HEK293 (cell line): ENCODE data around the gene CCDC120.

Experiments
- CTCF ChIP-seq: fragments of 450-650 bp; formaldehyde crosslinking; IDR thresholded peaks from 2 replicates; pipeline ENCODE4 v1.5.1; 2016; ENCODE audit warnings: missing biosample characterization, missing genetic modification characterization
- KLF1 ChIP-seq: fragments of 450-650 bp; formaldehyde crosslinking; IDR thresholded peaks from 2 replicates; pipeline ENCODE4 v1.5.1; 2016; ENCODE audit warnings: missing biosample characterization, missing genetic modification characterization
- SETDB1 ChIP-seq: IDR thresholded peaks from one replicate; pipeline ENCODE4 v1.6.1; 2017; ENCODE audit warnings: mild to moderate bottlenecking, low read length, moderate library complexity, mixed read lengths; ENCODE audit not compliant: insufficient read length
- ZBTB1 ChIP-seq: fragments of 450-650 bp; formaldehyde crosslinking; IDR thresholded peaks from 2 replicates; pipeline ENCODE4 v1.5.1; 2016; ENCODE audit warnings: missing biosample characterization, missing genetic modification characterization
- ZBTB20 ChIP-seq: fragments of 450-650 bp; formaldehyde crosslinking; IDR thresholded peaks from 2 replicates; pipeline ENCODE4 v1.5.1; 2016; ENCODE audit warnings: missing biosample characterization, missing genetic modification characterization
- ZEB2 ChIP-seq: fragments of 450-650 bp; formaldehyde crosslinking; IDR thresholded peaks from 2 replicates; pipeline ENCODE4 v1.5.1; 2016; ENCODE audit warnings: missing biosample characterization, missing genetic modification characterization
- ZFP37 ChIP-seq: fragments of 450-650 bp; formaldehyde crosslinking; IDR thresholded peaks from 2 replicates; pipeline ENCODE4 v1.5.1; 2016; ENCODE audit warnings: missing biosample characterization, missing genetic modification characterization
- ZNF211 ChIP-seq: fragments of 450-650 bp; formaldehyde crosslinking; IDR thresholded peaks from 2 replicates; pipeline ENCODE4 v1.5.1; 2016; ENCODE audit warnings: low read depth, missing biosample characterization, missing genetic modification characterization
- ZNF335 ChIP-seq: fragments of 450-650 bp; formaldehyde crosslinking; conservative IDR thresholded peaks from 2 replicates; pipeline ENCODE4 v1.5.1; 2016; ENCODE audit warnings: missing biosample characterization, missing genetic modification characterization
- ZNF664 ChIP-seq: fragments of 450-650 bp; formaldehyde crosslinking; IDR thresholded peaks from 2 replicates; pipeline ENCODE4 v1.5.1; 2016; ENCODE audit warnings: missing biosample characterization, missing genetic modification characterization
- ZNF670 ChIP-seq: fragments of 450-650 bp; formaldehyde crosslinking; IDR thresholded peaks from 2 replicates; pipeline ENCODE4 v1.5.1; 2016; ENCODE audit warnings: missing biosample characterization, missing genetic modification characterization, low read depth

- no peak for TF ChIP-seq ZNF670 (tag by site-specific recombination)
- no peak for TF ChIP-seq CTCF
- TF ChIP-seq SETDB1, result no peak
- TF ChIP-seq ZFP37 (tag by site-specific recombination), result no peak
- no peak for TF ChIP-seq KLF1 (tag by site-specific recombination)
- no peak for TF ChIP-seq ZNF211 (tag by site-specific recombination)
- TF ChIP-seq ZNF335, result no peak
- no peak for TF ChIP-seq ZEB2
- TF ChIP-seq ZBTB20 (tag by site-specific recombination), result no peak
- TF ChIP-seq ZBTB1 (tag by site-specific recombination), result no peak
- TF ChIP-seq ZNF664, result no peak
These were observed 43.4 kb downstream of the CCDC120 start for GRCh38 chrX:49102190-49102589.
